ENCODE results near the gene CAMTA1.

GRCh38 chr1:7109901-7110300, 324.6 kb downstream of the CAMTA1 start:
- TF ChIP-seq POLR2A (IDR thresholded peaks at IDR 0.05; ENCODE audit: low read length) (no peak), GATA1 (IDR thresholded peaks at IDR 0.05; ENCODE audit: low read depth, low read length) (no peak)

All from erythroblast (primary cell).